HG03439 (cell line): ENCODE results near the gene CCL7.

Source experiments
- ATAC-seq: cut with Tn5 transposase; IDR thresholded peaks from one replicate; pipeline ENCODE4 v1.9.1; 2021; ENCODE audit warnings: mild to moderate bottlenecking, moderate library complexity; ENCODE audit not compliant: unreplicated experiment

CCL7 gene

GRCh38 chr17:34246446-34246845 is 23.6 kb upstream of the CCL7 start:
- ATAC-seq: no peak

- ATAC-seq: no peak
Observed at GRCh38 chr17:34246881-34247280, 23.1 kb upstream of the CCL7 start.

GRCh38 chr17:34248511-34249024 is 21.5 kb upstream of the CCL7 start:
- no peak for ATAC-seq

- ATAC-seq: no peak
Observed at GRCh38 chr17:34249061-34249460, 21.0 kb upstream of the CCL7 start.

- ATAC-seq: no peak
Observed at GRCh38 chr17:34249478-34249877, 20.5 kb upstream of the CCL7 start.

- no peak for ATAC-seq
Observed at GRCh38 chr17:34251186-34251585, 18.8 kb upstream of the CCL7 start.

- no peak for ATAC-seq
Observed at GRCh38 chr17:34252095-34252443, 18.0 kb upstream of the CCL7 start.

- ATAC-seq: no peak
Observed at GRCh38 chr17:34252444-34253138, 17.4 kb upstream of the CCL7 start.

GRCh38 chr17:34253139-34253525 is 16.9 kb upstream of the CCL7 start:
- ATAC-seq: no peak

- no peak for ATAC-seq
Observed at GRCh38 chr17:34254146-34254545, 15.9 kb upstream of the CCL7 start.

GRCh38 chr17:34254651-34255380 is 15.2 kb upstream of the CCL7 start, which contains the start of gene CCL2:
TSS of gene CCL2 (plus strand) at chr17:34255285. CDS start at chr17:34255350, 65 bp downstream.
- no peak for ATAC-seq

GRCh38 chr17:34255381-34255732 is 14.7 kb upstream of the CCL7 start:
- no peak for ATAC-seq

- no peak for ATAC-seq
Observed at GRCh38 chr17:34255841-34256240, 14.2 kb upstream of the CCL7 start.

GRCh38 chr17:34257299-34257985 is 12.6 kb upstream of the CCL7 start:
- no peak for ATAC-seq

- no peak for ATAC-seq
Observed at GRCh38 chr17:34257986-34258326, 12.1 kb upstream of the CCL7 start.

- ATAC-seq: no peak
Observed at GRCh38 chr17:34259146-34259545, 10.9 kb upstream of the CCL7 start.

GRCh38 chr17:34260861-34261260 is 9.2 kb upstream of the CCL7 start:
- no peak for ATAC-seq

- no peak for ATAC-seq
Observed at GRCh38 chr17:34261568-34262337, 8.3 kb upstream of the CCL7 start.

- no peak for ATAC-seq
Observed at GRCh38 chr17:34265711-34266110, 4.3 kb upstream of the CCL7 start.

GRCh38 chr17:34275881-34276280 is 5.9 kb downstream of the CCL7 start:
- ATAC-seq: no peak

- no peak for ATAC-seq
Observed at GRCh38 chr17:34276826-34277225, 6.8 kb downstream of the CCL7 start.
